SK-N-MC (cell line): ENCODE data around the gene MYO5B.

Experiments
- DNase-seq: peaks from one replicate; pipeline ENCODE4 v3.0.0-alpha.2; 2011; ENCODE audit warnings: low read depth, low spot score
- H3K27ac ChIP-seq: fragments of 200-600 bp; sonication (generic); 2 replicates; pipeline ENCODE4 v1.5.1; 2016; ENCODE audit warnings: mixed run types
- H3K36me3 ChIP-seq: fragments of 200-600 bp; sonication (generic); 2 replicates; pipeline ENCODE4 v1.6.1; 2017; ENCODE audit warnings: antibody characterized with exemption, low read length, mixed read lengths; ENCODE audit not compliant: insufficient read depth
- H3K4me3 ChIP-seq: fragments of 200-600 bp; sonication (generic); 2 replicates; pipeline ENCODE4 v1.5.1; 2016
- H3K9ac ChIP-seq: fragments of 200-600 bp; sonication (generic); 2 replicates; pipeline ENCODE4 v1.8.0; 2017; ENCODE audit warnings: mixed run types, mixed read lengths; ENCODE audit not compliant: insufficient read length
- H3K9me3 ChIP-seq: fragments of 200-600 bp; sonication (generic); 2 replicates; pipeline ENCODE4 v1.6.1; 2017; ENCODE audit warnings: low read depth, mild to moderate bottlenecking, antibody characterized with exemption, low read length, moderate library complexity, mixed read lengths
- EZH2 ChIP-seq: fragments of 200-600 bp; sonication (generic); IDR thresholded peaks from one replicate; pipeline ENCODE4 v1.6.1; 2017; ENCODE audit warnings: antibody characterized with exemption
- FOXP2 ChIP-seq: optimal IDR thresholded peaks from 2 replicates; pipeline ENCODE3; 2011; ENCODE audit warnings: mild to moderate bottlenecking, moderate library complexity; ENCODE audit not compliant: insufficient read depth; ENCODE audit errors: extremely low read length, control extremely low read depth
- POLR2AphosphoS5 ChIP-seq: IDR thresholded peaks from 2 replicates; pipeline ENCODE4 v1.6.1; 2012; ENCODE audit warnings: mild to moderate bottlenecking, low read depth, low read length, borderline replicate concordance

Gene MYO5B

GRCh38 chr18:49848115-49848514 is 346.8 kb downstream of the MYO5B start:
- Histone ChIP-seq H3K36me3 (no peaks in the 10 kb centered on the region), H3K4me3 (no peak overlapping the region), H3K27ac (no peak overlapping the region), H3K9ac (no peak overlapping the region), H3K9me3 (no peaks in the 10 kb centered on the region)
- TF ChIP-seq POLR2AphosphoS5 (no peak), EZH2 (no peak), FOXP2 (no peak)
- no peak for DNase-seq

- H3K9ac ChIP-seq = no peak overlapping the region
- TF ChIP-seq FOXP2 (no peak), EZH2 (no peak), POLR2AphosphoS5 (no peak)
- H3K9me3 ChIP-seq = no peaks in the 10 kb centered on the region
- no peak overlapping the region for H3K27ac ChIP-seq
- H3K36me3 ChIP-seq = no peaks in the 10 kb centered on the region
- H3K4me3 ChIP-seq = no peak overlapping the region
- no peak for DNase-seq
Measured at GRCh38 chr18:49847524-49847923, 347.4 kb downstream of the MYO5B start.

GRCh38 chr18:49846718-49847470 is 348.1 kb downstream of the MYO5B start:
- H3K9me3 ChIP-seq = no peaks in the 10 kb centered on the region
- DNase-seq = no peak
- no peak overlapping the region for H3K4me3 ChIP-seq
- no peak overlapping the region for H3K27ac ChIP-seq
- H3K36me3 ChIP-seq = no peaks in the 10 kb centered on the region
- no peak for TF ChIP-seq EZH2
- no peak for TF ChIP-seq FOXP2
- TF ChIP-seq POLR2AphosphoS5 = no peak
- no peak overlapping the region for H3K9ac ChIP-seq

GRCh38 chr18:49846361-49846662 is 348.6 kb downstream of the MYO5B start:
- TF ChIP-seq EZH2 = no peak
- TF ChIP-seq POLR2AphosphoS5 = no peak
- TF ChIP-seq FOXP2 = no peak
- no peaks in the 10 kb centered on the region for H3K36me3 ChIP-seq
- H3K9ac ChIP-seq = no peak overlapping the region
- H3K27ac ChIP-seq = no peak overlapping the region
- H3K9me3 ChIP-seq = no peaks in the 10 kb centered on the region
- H3K4me3 ChIP-seq = no peak overlapping the region
- DNase-seq = no peak

GRCh38 chr18:49845629-49846360 is 349.2 kb downstream of the MYO5B start:
- Histone ChIP-seq H3K36me3 (no peaks in the 10 kb centered on the region), H3K4me3 (no peak overlapping the region), H3K9me3 (no peaks in the 10 kb centered on the region), H3K9ac (no peak overlapping the region), H3K27ac (no peak overlapping the region)
- no peak for TF ChIP-seq EZH2
- TF ChIP-seq FOXP2 = no peak
- no peak for TF ChIP-seq POLR2AphosphoS5
- DNase-seq = no peak

GRCh38 chr18:49844903-49845302 is 350.0 kb downstream of the MYO5B start:
- Histone ChIP-seq H3K36me3 (no peaks in the 10 kb centered on the region), H3K27ac (no peak overlapping the region), H3K9ac (no peak overlapping the region), H3K4me3 (no peak overlapping the region), H3K9me3 (no peaks in the 10 kb centered on the region)
- no peak for DNase-seq
- TF ChIP-seq EZH2 (no peak), FOXP2 (no peak), POLR2AphosphoS5 (no peak)

GRCh38 chr18:49843778-49844625 is 350.9 kb downstream of the MYO5B start:
- no peak for TF ChIP-seq FOXP2
- no peak for TF ChIP-seq POLR2AphosphoS5
- no peak for TF ChIP-seq EZH2
- H3K27ac ChIP-seq = no peak overlapping the region
- H3K9ac ChIP-seq = no peak overlapping the region
- H3K9me3 ChIP-seq = no peaks in the 10 kb centered on the region
- no peak for DNase-seq
- H3K36me3 ChIP-seq = no peaks in the 10 kb centered on the region
- no peak overlapping the region for H3K4me3 ChIP-seq

GRCh38 chr18:49843131-49843530 is 351.8 kb downstream of the MYO5B start:
- TF ChIP-seq EZH2 (no peak), FOXP2 (no peak), POLR2AphosphoS5 (no peak)
- no peak overlapping the region for H3K4me3 ChIP-seq
- H3K27ac ChIP-seq = no peak overlapping the region
- no peak for DNase-seq
- no peak overlapping the region for H3K9ac ChIP-seq
- H3K36me3 ChIP-seq = no peaks in the 10 kb centered on the region
- no peaks in the 10 kb centered on the region for H3K9me3 ChIP-seq
